Loucy (cell line): Measurements from ENCODE around the gene SNX19.

Experiments used
- H2AFZ ChIP-seq: fragments of 200-600 bp; sonication (generic); 2 replicates; pipeline ENCODE4 v1.6.0; 2016; ENCODE audit warnings: antibody characterized with exemption, mild to moderate bottlenecking, low read length, moderate library complexity
- H3F3A ChIP-seq: fragments of 200-600 bp; 2 replicates; pipeline ENCODE4 v1.6.0; 2016; ENCODE audit warnings: antibody characterized with exemption, low read depth, mild to moderate bottlenecking
- H3K27me3 ChIP-seq: fragments of 200-600 bp; sonication (generic); 2 replicates; pipeline ENCODE4 v1.6.1; 2014; ENCODE audit warnings: low read length, mild to moderate bottlenecking; ENCODE audit not compliant: insufficient read depth, poor library complexity, severe bottlenecking
- H3K36me3 ChIP-seq: fragments of 200-600 bp; sonication (generic); 2 replicates; pipeline ENCODE4 v1.6.1; 2016; ENCODE audit warnings: low read length; ENCODE audit not compliant: insufficient read depth
- H3K4me1 ChIP-seq: fragments of 200-600 bp; sonication (generic); 2 replicates; pipeline ENCODE4 v1.5.1; 2014; ENCODE audit warnings: low read length, mild to moderate bottlenecking; ENCODE audit not compliant: insufficient read depth, poor library complexity, severe bottlenecking
- H3K4me2 ChIP-seq: fragments of 200-600 bp; sonication (generic); 2 replicates; pipeline ENCODE4 v1.6.0; 2014; ENCODE audit warnings: antibody characterized with exemption, low read length, low read depth, mild to moderate bottlenecking; ENCODE audit not compliant: poor library complexity, severe bottlenecking
- H3K4me3 ChIP-seq: fragments of 200-600 bp; sonication (generic); 2 replicates; pipeline ENCODE4 v1.5.1; 2014; ENCODE audit warnings: low read length, mild to moderate bottlenecking, mixed read lengths; ENCODE audit not compliant: poor library complexity, severe bottlenecking
- H3K79me2 ChIP-seq: fragments of 200-600 bp; sonication (generic); 2 replicates; pipeline ENCODE4 v1.6.1; 2014; ENCODE audit warnings: low read length; ENCODE audit not compliant: insufficient read depth
- H3K9ac ChIP-seq: fragments of 200-600 bp; sonication (generic); 2 replicates; pipeline ENCODE4 v1.6.0; 2014; ENCODE audit warnings: mild to moderate bottlenecking, low read depth, low read length, moderate library complexity; ENCODE audit not compliant: poor library complexity, severe bottlenecking
- H3K9me2 ChIP-seq: fragments of 200-600 bp; sonication (generic); replicated peaks from 2 replicates; pipeline ENCODE4 v1.6.1; 2016; ENCODE audit warnings: low read depth, low read length, mixed read lengths
- H3K9me3 ChIP-seq: fragments of 200-600 bp; sonication (generic); 2 replicates; pipeline ENCODE4 v1.6.1; 2014; ENCODE audit warnings: mild to moderate bottlenecking, antibody characterized with exemption, low read length, low read depth; ENCODE audit not compliant: insufficient read depth
- H4K20me1 ChIP-seq: fragments of 200-600 bp; sonication (generic); 2 replicates; pipeline ENCODE4 v1.6.0; 2014; ENCODE audit warnings: antibody characterized with exemption, low read length, mild to moderate bottlenecking; ENCODE audit not compliant: insufficient read depth, poor library complexity, severe bottlenecking
- EZH2phosphoT487 ChIP-seq: fragments of 200-600 bp; IDR thresholded peaks from 2 replicates; pipeline ENCODE4 v1.6.1; 2018; ENCODE audit warnings: antibody characterized with exemption, mild to moderate bottlenecking, moderate library complexity, borderline replicate concordance
- TF ChIP-seq, protein P1 (sequence below): fragments of 200-600 bp; sonication (generic); conservative IDR thresholded peaks from 2 replicates; pipeline ENCODE4 v1.5.1; 2014; ENCODE audit warnings: mild to moderate bottlenecking, antibody characterized with exemption, low read length

SNX19 gene

DNA sequence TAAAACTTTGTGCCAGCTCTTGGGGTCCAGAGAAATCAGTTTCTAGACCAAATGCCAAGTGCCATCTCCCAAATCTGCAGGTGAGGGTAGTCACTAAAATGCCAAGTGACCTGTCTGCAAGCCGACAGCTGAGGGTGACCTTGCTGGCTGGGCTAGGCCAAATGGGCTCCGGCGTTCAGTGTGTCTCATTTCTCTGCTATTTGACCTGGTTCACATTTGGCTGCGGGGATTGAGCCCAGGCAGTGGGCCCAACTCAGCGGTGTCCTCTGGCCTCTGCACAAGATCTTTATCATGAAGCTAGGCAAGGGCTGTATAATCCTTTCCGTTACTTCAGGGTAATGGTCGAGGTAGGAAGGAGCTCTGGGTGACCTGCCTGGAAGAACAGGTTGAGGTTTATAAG is 87.5 kb downstream of the SNX19 start:
- H3K79me2 ChIP-seq = no peaks in the 10 kb centered on the region

DNA sequence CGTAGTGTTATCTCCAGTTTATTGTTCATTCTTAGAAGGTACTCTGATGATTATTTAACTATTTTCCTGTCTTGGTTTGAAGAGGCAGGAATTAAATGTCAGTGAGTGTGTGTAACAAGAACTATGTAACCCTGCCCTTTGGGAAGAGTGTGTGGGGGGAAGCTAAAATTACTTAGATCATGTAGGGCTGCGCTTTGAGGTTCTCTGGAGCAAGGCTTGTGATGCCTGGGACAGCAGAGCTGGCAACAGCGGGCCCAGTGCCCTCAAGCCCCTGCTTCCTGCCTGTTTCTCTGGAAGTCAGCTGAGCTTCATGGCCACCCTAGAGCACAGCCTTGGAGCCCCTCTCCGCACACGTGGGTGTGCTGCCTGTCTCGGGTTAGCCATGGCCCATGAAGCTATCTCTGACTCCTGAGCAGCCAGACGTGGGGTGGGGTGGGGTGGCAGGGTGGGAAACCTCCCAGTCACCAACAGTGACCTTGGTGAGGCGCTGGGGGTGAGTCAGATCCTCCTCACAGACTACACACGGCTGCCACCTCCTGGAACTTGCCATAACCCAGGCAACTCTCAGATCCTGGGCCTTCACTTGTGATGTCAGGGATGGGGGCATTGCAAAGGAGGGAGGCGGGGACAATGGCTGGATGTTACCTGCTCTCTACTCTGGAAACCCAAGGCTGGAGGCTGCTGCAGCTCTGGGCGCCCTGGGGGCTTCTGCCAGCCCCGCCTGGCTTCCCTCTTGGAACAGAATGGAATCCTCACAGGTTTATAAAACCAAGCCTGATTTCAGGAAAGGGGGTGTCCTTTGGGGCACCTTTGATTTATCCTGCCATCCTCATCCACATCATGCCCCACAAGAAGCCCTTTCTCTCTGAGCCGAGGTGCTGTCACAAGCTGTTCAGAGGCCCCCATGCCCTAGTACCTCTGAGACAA is 88.6 kb downstream of the SNX19 start:
- Histone ChIP-seq H3K36me3 (no peaks in the 10 kb centered on the region), H3K27me3 (no peaks in the 10 kb centered on the region), H3F3A (no peaks in the 10 kb centered on the region), H3K4me1 (no peaks in the 10 kb centered on the region), H3K9ac (no peak overlapping the region), H3K9me2 (no peaks in the 10 kb centered on the region), H3K79me2 (no peaks in the 10 kb centered on the region), H3K9me3 (no peaks in the 10 kb centered on the region), H2AFZ (no peak overlapping the region), H3K4me3 (no peak overlapping the region), H3K4me2 (no peak overlapping the region), H4K20me1 (no peaks in the 10 kb centered on the region)
- no peak for TF ChIP-seq EZH2phosphoT487
- TF ChIP-seq, protein P1, sequence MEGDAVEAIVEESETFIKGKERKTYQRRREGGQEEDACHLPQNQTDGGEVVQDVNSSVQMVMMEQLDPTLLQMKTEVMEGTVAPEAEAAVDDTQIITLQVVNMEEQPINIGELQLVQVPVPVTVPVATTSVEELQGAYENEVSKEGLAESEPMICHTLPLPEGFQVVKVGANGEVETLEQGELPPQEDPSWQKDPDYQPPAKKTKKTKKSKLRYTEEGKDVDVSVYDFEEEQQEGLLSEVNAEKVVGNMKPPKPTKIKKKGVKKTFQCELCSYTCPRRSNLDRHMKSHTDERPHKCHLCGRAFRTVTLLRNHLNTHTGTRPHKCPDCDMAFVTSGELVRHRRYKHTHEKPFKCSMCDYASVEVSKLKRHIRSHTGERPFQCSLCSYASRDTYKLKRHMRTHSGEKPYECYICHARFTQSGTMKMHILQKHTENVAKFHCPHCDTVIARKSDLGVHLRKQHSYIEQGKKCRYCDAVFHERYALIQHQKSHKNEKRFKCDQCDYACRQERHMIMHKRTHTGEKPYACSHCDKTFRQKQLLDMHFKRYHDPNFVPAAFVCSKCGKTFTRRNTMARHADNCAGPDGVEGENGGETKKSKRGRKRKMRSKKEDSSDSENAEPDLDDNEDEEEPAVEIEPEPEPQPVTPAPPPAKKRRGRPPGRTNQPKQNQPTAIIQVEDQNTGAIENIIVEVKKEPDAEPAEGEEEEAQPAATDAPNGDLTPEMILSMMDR = no peak; the same call in 1 of the 2 replicates

More for the DNA sequence above, 87.5 kb downstream of the SNX19 start:
- TF ChIP-seq, protein P1 = no peak
- TF ChIP-seq EZH2phosphoT487 = no peak
- Histone ChIP-seq H3F3A (no peaks in the 10 kb centered on the region), H3K9me2 (no peaks in the 10 kb centered on the region), H3K9me3 (no peaks in the 10 kb centered on the region), H3K4me3 (no peak overlapping the region), H3K9ac (no peak overlapping the region), H3K4me2 (no peak overlapping the region), H3K36me3 (no peaks in the 10 kb centered on the region), H4K20me1 (no peaks in the 10 kb centered on the region), H3K4me1 (no peaks in the 10 kb centered on the region), H3K27me3 (no peaks in the 10 kb centered on the region), H2AFZ (no peak overlapping the region)

DNA sequence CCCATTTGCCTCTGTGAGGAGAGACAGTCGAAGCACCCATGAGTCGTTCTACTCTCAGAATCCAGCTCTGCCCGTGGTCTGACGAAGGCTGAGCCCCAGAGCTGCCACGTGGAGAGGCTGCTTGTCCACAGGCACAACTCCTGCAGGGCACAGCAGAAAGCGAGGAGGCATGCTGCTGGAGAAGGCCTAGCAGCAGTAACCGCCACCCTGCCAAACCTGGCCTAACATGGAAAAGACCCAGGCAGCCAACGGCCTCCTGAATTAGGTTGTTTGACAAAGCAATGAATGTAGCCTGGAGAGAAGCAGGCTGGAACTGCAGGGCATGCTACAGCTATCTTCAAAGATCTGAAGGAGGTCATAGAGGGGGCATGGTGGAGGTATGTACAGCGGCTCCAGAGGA is 89.7 kb downstream of the SNX19 start:
- Histone ChIP-seq H3K4me2 (no peak overlapping the region), H4K20me1 (no peaks in the 10 kb centered on the region), H3K9ac (no peak overlapping the region), H2AFZ (no peak overlapping the region), H3K4me3 (no peak overlapping the region), H3K4me1 (no peaks in the 10 kb centered on the region), H3K9me3 (no peaks in the 10 kb centered on the region), H3K27me3 (no peaks in the 10 kb centered on the region), H3K36me3 (no peaks in the 10 kb centered on the region), H3K79me2 (no peaks in the 10 kb centered on the region), H3K9me2 (no peaks in the 10 kb centered on the region), H3F3A (no peaks in the 10 kb centered on the region)
- no peak for TF ChIP-seq EZH2phosphoT487
- TF ChIP-seq, protein P1 = no peak
